ENCODE results near the gene FBXL16. TPM values are rescaled to one million over a fixed set of nuclear protein-coding genes. Genes with fewer than 3 reads are reported as not detected.
"Not testable (repeated sequence)": the region's sequence is repeated elsewhere in the genome, so short reads cannot be mapped to it uniquely, and the experiment has no call there.

The FBXL16 gene
- total RNA-seq (10 to 100 TPM; 28.4 to 29.3 TPM), polyA plus RNA-seq (10 to 100 TPM in 1 of 3 donors, 1 to 10 TPM in 2; 3.0 to 22.0 (median 9.5) TPM), total RNA-seq (0.25 to 8.1 (median 3.2) reads per million in 6 experiments)

DNA sequence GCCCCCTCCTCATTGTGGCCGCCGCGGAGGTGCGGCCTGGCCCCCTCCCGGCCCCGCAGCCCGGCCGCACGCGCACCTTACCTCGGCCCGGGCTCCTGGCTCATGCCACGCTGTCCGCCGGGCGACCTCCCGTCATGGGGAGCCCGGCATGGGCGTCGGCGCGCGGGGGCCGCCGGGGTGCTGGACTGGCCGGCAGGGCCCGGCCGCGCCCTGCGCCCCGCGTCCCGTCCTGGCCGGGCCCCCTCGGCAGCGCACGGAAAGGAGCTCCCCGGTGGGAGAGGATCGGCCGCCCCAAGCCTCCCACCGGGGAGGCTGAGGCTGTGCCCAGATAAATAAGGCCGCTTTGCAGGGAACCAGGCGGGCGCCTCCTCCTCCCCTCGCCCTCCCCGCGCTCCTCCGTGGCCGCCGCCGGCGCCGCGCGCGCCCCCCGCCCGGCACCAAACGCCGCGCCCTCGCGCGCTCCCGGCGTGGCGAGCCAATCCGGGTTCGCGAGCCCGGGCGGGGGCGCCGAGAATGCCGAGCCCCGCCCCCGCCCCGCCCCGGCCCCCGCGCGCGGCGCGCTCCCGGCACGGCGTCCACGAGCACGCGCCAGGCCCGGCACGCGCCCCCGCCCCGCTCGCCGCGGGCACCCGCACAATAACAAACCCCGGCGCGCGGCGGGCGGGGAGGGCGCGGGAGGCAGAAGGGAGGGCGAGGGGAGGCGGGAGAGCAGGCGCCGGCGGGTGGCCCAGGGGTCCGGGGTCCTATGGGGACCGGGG, at the start of gene FBXL16:
TSS of gene FBXL16 (minus strand) at position 371 of the 758 bp plus-strand sequence. CDS start 8,396 bp downstream, outside the sequence.
- DNase-seq (no peak), ATAC-seq (peak in 1 of 2 donors; percentile 23)
- POLR2A ChIA-PET = interaction anchor here (1.4 kb wide), 1 partner anchor 9 kb away, joined by 4 read pairs; no protein-coding TSS in a partner anchor
- peaks cover 0 to 17% (median 7%) of the 10 kb centered on the region in 4 donors for H3K4me1 Mint-ChIP-seq
- H3K9me3 Mint-ChIP-seq = no peaks in the 10 kb centered on the region
- peak within 1 kb of the TSS in 1 of 10 donors; percentile 13 for H3K27ac Mint-ChIP-seq
- H3K36me3 Mint-ChIP-seq = peaks cover 0 to 4% (median 0%) of the 10 kb centered on the region in 3 donors
- H3K4me3 Mint-ChIP-seq = peak within 1 kb of the TSS in 8 of 10 donors; percentile 7 to 55 (median 34)
- H3K27me3 Mint-ChIP-seq = peaks cover 10 to 63% (median 23%) of the 10 kb centered on the region in 5 donors

DNA sequence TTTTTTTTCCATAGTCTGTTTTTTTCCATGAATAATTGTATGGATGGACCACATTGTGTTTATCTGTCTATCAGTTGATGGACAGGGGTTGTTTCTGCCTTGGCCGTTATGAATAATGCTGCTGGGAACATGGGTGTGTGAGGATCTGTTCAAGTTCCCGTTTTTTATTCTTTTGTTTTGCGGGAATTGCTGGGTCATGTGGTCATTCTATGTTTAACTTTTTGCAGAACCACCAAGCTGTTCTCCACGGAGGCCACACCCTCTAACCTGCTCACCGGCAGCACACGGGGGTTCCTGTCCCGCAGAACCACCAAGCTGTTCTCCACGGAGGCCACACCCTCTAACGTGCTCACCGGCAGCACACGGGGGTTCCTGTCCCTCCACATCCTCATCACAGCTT, 49.1 kb upstream of the FBXL16 start:
- peaks cover 0 to 8% (median 2%) of the 10 kb centered on the region in 5 donors for H3K27me3 Mint-ChIP-seq
- no peak overlapping the region for H3K4me3 Mint-ChIP-seq
- ATAC-seq (peak in 1 of 2 donors; percentile 86), DNase-seq (no peak)
- no peaks in the 10 kb centered on the region for H3K36me3 Mint-ChIP-seq
- POLR2A ChIA-PET = interaction anchor here (0.7 to 0.8 kb wide), 2 partner anchors 30 to 104 kb away, joined by 3 to 5 read pairs; no protein-coding TSS in a partner anchor
- peaks cover 0 to 2% (median 0%) of the 10 kb centered on the region in 9 donors for H3K9me3 Mint-ChIP-seq
- peaks cover 0 to 11% (median 4%) of the 10 kb centered on the region in 4 donors for H3K4me1 Mint-ChIP-seq
- H3K27ac Mint-ChIP-seq = no peak overlapping the region

GRCh38 chr16:754121-754607, 48.6 kb upstream of the FBXL16 start:
- not testable (repeated sequence) for DNase-seq, H3K4me3 Mint-ChIP-seq, H3K36me3 Mint-ChIP-seq, ATAC-seq, H3K9me3 Mint-ChIP-seq, H3K27me3 Mint-ChIP-seq
- H3K4me1 Mint-ChIP-seq = peaks cover 0 to 11% (median 4%) of the 10 kb centered on the region in 4 donors
- POLR2A ChIA-PET = interaction anchor here (0.7 to 0.8 kb wide), 2 partner anchors 31 to 104 kb away, joined by 3 to 5 read pairs; no protein-coding TSS in a partner anchor
- H3K27ac Mint-ChIP-seq = peak overlapping the region in 1 of 10 donors; percentile 59

- POLR2A ChIA-PET = interaction anchor here (0.7 kb wide), 1 partner anchor 68 kb away, joined by 3 read pairs; the partner anchor contains the start of gene JMJD8
- H3K36me3 Mint-ChIP-seq = no peaks in the 10 kb centered on the region
- peaks cover 0 to 6% (median 3%) of the 10 kb centered on the region in 4 donors for H3K4me1 Mint-ChIP-seq
- peaks cover 0 to 2% (median 0%) of the 10 kb centered on the region in 9 donors for H3K9me3 Mint-ChIP-seq
- no peak overlapping the region for H3K4me3 Mint-ChIP-seq
- peak overlapping the region in 2 of 10 donors; percentile 9 to 11 for H3K27ac Mint-ChIP-seq
- ATAC-seq (no peak), DNase-seq (no peak)
- peaks cover 0 to 4% (median 0%) of the 10 kb centered on the region in 5 donors for H3K27me3 Mint-ChIP-seq
Observed at GRCh38 chr16:752007-752312, 46.4 kb upstream of the FBXL16 start.

DNA sequence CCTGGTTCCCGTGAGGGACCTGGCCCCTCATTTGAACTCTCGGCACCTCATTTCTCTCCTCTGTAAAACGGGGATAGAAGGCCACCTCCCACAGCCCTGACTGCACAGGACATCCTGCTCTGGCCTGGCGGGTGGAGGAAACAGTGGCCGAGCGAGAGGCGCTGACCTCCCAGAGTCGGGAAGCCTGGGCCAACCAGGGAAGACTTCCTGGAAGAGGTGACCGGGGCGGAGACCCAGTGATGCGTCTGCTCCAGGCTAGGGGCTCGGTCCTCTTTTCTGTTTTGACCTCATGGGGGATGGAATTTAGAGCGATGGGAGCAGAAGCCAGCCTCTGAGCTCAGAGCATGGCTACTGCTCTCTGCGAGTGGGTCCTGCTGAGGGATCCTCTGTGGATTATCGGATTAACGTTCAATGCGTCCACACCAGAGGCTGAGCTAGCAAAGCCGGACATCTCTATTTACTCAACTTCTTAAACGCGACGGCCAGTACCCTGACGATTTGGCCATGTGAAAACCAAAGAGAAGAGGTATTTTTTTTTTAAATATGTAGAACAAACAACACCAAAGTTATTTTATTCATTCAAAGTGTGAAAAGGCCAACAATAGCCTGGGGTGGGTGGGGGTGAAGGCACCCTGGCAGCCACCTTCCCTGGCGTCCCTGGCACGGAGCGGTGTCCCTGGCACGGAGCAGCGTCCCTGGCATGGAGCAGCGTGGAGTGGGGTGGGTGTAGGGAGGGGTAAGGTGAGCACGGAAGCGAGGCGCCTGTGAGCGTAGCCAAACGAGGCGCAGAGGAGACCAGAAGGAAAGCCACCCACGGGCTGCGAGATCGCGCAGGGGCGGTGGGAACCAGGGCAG, 45.8 kb upstream of the FBXL16 start:
- H3K9me3 Mint-ChIP-seq = no peaks in the 10 kb centered on the region
- peak overlapping the region in 1 of 10 donors; percentile 9 for H3K27ac Mint-ChIP-seq
- ATAC-seq (no peak), DNase-seq (no peak)
- POLR2A ChIA-PET = interaction anchor here (0.7 kb wide), 1 partner anchor 67 kb away, joined by 3 read pairs; the partner anchor contains the start of gene JMJD8
- H3K27me3 Mint-ChIP-seq = peaks cover 0 to 2% (median 0%) of the 10 kb centered on the region in 5 donors
- H3K36me3 Mint-ChIP-seq = no peaks in the 10 kb centered on the region
- H3K4me3 Mint-ChIP-seq = no peak overlapping the region
- H3K4me1 Mint-ChIP-seq = peaks cover 0 to 6% (median 4%) of the 10 kb centered on the region in 4 donors

- H3K4me3 Mint-ChIP-seq = no peak overlapping the region
- ATAC-seq (no peak), DNase-seq (no peak)
- H3K4me1 Mint-ChIP-seq = peaks cover 0 to 6% (median 3%) of the 10 kb centered on the region in 4 donors
- no peak overlapping the region for H3K27ac Mint-ChIP-seq
- POLR2A ChIA-PET = interaction anchor here (0.5 kb wide), 1 partner anchor 238 kb away, joined by 3 read pairs; no protein-coding TSS in a partner anchor
- H3K9me3 Mint-ChIP-seq = no peaks in the 10 kb centered on the region
- H3K27me3 Mint-ChIP-seq = no peaks in the 10 kb centered on the region
- H3K36me3 Mint-ChIP-seq = no peaks in the 10 kb centered on the region
Observed at GRCh38 chr16:750485-750884, 44.9 kb upstream of the FBXL16 start.

DNA sequence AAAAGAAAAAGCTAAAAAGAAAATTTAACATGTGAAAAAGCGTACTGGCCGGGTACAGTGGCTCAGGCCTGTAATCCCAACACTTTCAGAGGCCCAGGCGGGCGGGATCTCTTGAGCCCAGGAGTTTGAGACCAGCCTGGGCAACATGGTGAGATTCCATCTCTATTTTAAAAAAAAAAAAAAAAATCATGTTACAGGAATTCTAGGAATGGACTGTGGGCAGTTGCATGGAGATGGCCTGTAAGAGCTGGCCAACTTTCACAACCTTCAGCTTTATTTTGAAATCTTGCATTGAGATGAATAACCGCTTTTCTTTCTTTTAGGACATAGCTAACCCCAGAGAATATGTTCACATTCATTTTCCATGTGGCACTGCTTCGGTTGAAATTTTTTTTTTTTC, 43.4 kb upstream of the FBXL16 start:
- H3K36me3 Mint-ChIP-seq = no peaks in the 10 kb centered on the region
- ATAC-seq = no peak
- no peak overlapping the region for H3K27ac Mint-ChIP-seq
- H3K27me3 Mint-ChIP-seq = no peaks in the 10 kb centered on the region
- H3K4me3 Mint-ChIP-seq = no peak overlapping the region
- POLR2A ChIA-PET = no interaction called here
- peaks cover 0 to 2% (median 0%) of the 10 kb centered on the region in 4 donors for H3K4me1 Mint-ChIP-seq
- no peaks in the 10 kb centered on the region for H3K9me3 Mint-ChIP-seq
- no peak for DNase-seq

DNA sequence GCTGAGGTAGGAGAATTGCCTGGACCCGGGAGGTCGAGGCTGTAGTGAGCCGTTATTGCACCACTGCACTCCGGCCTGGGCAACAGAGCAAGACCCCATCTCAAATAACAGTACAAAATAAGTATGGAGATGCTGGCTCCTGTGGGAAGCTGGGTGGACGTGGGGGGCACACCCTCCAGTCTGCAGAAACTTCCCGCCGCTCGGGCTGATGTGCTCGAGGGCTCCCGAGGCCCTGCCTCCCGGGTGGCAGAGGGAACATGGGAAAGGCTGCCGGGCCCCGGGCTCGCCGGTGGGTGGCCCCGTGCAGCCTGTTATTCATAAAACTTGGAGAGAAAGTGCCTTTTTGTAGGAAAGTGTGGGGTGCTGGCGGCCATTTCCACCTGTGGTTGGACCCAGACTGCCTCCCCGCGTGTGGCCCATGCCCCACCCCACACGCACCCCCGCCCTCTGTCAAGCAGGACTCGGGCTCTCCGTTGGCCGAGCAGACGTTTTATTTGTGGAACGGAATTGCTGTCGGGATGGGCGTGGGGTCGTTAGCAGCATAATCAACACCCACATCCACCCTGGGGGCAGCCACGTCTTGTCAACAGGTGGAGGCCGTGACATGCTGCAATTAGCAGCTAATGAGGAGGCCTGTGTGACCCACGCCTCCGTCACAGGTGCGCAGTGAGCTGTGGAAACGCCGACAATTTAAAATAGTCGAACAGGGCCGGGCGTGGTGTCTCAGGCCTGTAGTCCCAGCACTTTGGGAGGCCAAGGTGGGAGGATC, 42.6 kb upstream of the FBXL16 start:
- H3K4me3 Mint-ChIP-seq = no peak overlapping the region
- no peaks in the 10 kb centered on the region for H3K36me3 Mint-ChIP-seq
- H3K9me3 Mint-ChIP-seq = no peaks in the 10 kb centered on the region
- POLR2A ChIA-PET = no interaction called here
- H3K27me3 Mint-ChIP-seq = no peaks in the 10 kb centered on the region
- H3K27ac Mint-ChIP-seq = no peak overlapping the region
- ATAC-seq = no peak
- peaks cover 0 to 2% (median 0%) of the 10 kb centered on the region in 4 donors for H3K4me1 Mint-ChIP-seq
- no peak for DNase-seq

DNA sequence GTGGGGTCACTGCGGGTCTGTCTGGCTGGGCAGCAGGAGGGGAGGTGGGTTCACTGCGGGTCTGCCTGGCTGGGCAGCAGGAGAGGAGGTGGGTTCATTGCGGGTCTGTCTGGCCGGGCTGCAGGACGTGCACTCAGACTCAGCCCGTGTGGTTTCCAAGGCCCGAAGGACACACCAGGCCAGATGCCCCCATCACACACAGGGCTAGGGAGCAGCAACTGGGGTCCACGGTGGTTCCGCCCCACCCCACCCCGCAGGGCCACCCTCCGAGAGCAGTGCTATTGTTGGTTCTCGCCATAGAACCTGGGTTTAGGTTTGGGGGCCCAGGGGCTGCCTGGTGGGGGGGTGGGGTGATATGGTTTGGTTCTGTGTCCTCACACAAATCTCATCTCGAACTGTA, 41.0 kb upstream of the FBXL16 start:
- Mint-ChIP-seq H3K4me3 (no peak overlapping the region), H3K36me3 (no peaks in the 10 kb centered on the region), H3K9me3 (no peaks in the 10 kb centered on the region), H3K4me1 (peaks cover 0 to 2% (median 0%) of the 10 kb centered on the region in 4 donors), H3K27me3 (no peaks in the 10 kb centered on the region), H3K27ac (no peak overlapping the region)
- POLR2A ChIA-PET = no interaction called here
- ATAC-seq (no peak), DNase-seq (no peak)

DNA sequence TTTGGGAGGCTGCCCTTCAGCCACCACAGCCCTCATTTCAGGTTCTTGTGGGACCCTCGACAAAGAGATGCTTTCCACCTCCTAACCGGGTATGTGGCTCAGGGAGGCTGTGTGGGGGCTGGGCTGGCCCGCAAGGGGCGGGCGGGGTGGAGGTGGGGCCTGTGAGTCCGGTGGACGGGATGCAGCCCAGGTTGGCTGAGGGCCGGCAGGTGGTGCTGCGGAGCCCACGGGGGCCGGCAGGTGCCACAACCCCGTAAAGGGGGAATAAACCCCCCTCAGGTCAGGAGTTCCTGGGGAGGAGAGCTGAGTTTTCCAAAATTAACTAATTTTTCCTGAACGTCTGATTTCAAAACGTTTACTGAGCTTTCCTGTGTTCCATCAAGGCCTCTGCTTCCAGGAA, 40.1 kb upstream of the FBXL16 start:
- Mint-ChIP-seq H3K36me3 (no peaks in the 10 kb centered on the region), H3K9me3 (no peaks in the 10 kb centered on the region), H3K27ac (no peak overlapping the region), H3K27me3 (no peaks in the 10 kb centered on the region), H3K4me3 (no peak overlapping the region), H3K4me1 (peaks cover 0 to 2% (median under 1%) of the 10 kb centered on the region in 4 donors)
- no peak for ATAC-seq
- POLR2A ChIA-PET = interaction anchor here (1.1 to 23.0 kb wide), 2 partner anchors 15 to 29 kb away, joined by 4 to 411 read pairs; partner anchors contain the start of genes ANTKMT, CCDC78, HAGHL and METRN
- DNase-seq = no peak

DNA sequence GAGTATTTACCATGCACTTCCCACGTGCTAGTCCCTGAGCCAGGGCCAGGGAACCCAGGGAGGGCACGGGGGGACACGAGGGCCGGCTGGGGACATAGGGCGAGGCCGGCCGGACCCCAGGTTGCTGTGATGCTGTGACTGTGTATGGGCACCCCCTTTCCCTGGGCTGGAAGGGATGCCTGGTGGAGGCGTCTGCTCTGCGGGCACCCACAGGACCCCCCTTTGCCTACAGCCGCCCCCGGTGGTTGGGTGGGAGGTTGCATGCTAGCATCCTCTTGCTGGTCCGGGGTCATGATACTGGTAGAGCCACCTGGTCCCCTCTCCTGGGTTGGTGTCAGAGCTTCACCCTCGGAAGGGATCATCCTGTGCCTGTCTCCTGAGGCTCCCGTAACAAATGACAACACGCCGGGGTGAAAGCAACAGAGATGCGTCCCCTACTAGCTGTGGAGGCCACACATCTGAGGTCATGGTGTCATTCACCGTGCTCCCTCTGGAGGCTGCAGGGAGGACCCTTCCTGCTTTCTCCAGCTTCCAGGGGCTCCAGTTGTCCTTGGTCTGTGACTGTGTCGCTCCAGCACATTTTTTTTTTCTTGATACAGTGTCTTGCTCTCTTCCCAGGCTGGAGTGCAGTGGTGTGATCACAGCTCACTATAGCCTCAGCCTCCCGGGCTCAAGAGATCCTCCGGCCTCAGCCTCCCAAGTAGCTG, 38.3 kb upstream of the FBXL16 start:
- H3K9me3 Mint-ChIP-seq = no peaks in the 10 kb centered on the region
- no peaks in the 10 kb centered on the region for H3K27me3 Mint-ChIP-seq
- DNase-seq (no peak), ATAC-seq (no peak)
- peaks cover 0 to 14% (median 6%) of the 10 kb centered on the region in 4 donors for H3K4me1 Mint-ChIP-seq
- peak overlapping the region in 1 of 10 donors; percentile 41 for H3K27ac Mint-ChIP-seq
- no peak overlapping the region for H3K4me3 Mint-ChIP-seq
- H3K36me3 Mint-ChIP-seq = no peaks in the 10 kb centered on the region
- POLR2A ChIA-PET = interaction anchor here (0.5 to 23.0 kb wide), 3 partner anchors 27 to 681 kb away, joined by 4 to 411 read pairs (median 4); partner anchors contain the start of genes ANTKMT, CCDC78, HAGHL and METRN
